WTC11 (cell line): ENCODE results near the gene ZMAT2. TPM values are rescaled to one million over a fixed set of nuclear protein-coding genes. Genes with fewer than 3 reads are reported as not detected.

Source experiments
- CDX4 ChIP-seq: fragments of 250-450 bp; sonication (Bioruptor Pico); IDR thresholded peaks from 2 replicates; pipeline ENCODE4 v1.9.0; 2021; ENCODE audit warnings: moderate library complexity, mild to moderate bottlenecking, inconsistent platforms, borderline replicate concordance
- CREB1 ChIP-seq: sonication (generic); formaldehyde crosslinking; IDR thresholded peaks from 2 replicates; pipeline ENCODE4 v1.8.0; 2023; ENCODE audit warnings: mild to moderate bottlenecking, missing genetic modification reagents
- CREM ChIP-seq: sonication (generic); formaldehyde crosslinking; IDR thresholded peaks from 2 replicates; pipeline ENCODE4 v1.8.1; 2022; ENCODE audit warnings: mild to moderate bottlenecking, missing genetic modification reagents, moderate library complexity
- CTCF ChIP-seq: fragments of 200-600 bp; IDR thresholded peaks from 2 replicates; pipeline ENCODE4 v1.8.0; 2022; ENCODE audit warnings: antibody characterized with exemption
- E2F4 ChIP-seq: sonication (generic); formaldehyde crosslinking; IDR thresholded peaks from 2 replicates; pipeline ENCODE4 v1.8.1; 2022; ENCODE audit warnings: low read depth, mild to moderate bottlenecking, moderate library complexity, missing genetic modification reagents, borderline replicate concordance
- E2F5 ChIP-seq: sonication (generic); formaldehyde crosslinking; IDR thresholded peaks from 2 replicates; pipeline ENCODE4 v1.8.1; 2022; ENCODE audit warnings: mild to moderate bottlenecking, moderate library complexity, missing genetic modification reagents
- EMX1 ChIP-seq: fragments of 250-450 bp; sonication (Bioruptor Pico); IDR thresholded peaks from 2 replicates; pipeline ENCODE4 v1.8.0; 2021; ENCODE audit warnings: mild to moderate bottlenecking
- ETV6 ChIP-seq: sonication (generic); formaldehyde crosslinking; IDR thresholded peaks from 2 replicates; pipeline ENCODE4 v1.8.1; 2022; ENCODE audit warnings: mild to moderate bottlenecking, missing genetic modification reagents
- FOXJ3 ChIP-seq: sonication (generic); formaldehyde crosslinking; IDR thresholded peaks from 2 replicates; pipeline ENCODE4 v1.9.0; 2021; ENCODE audit warnings: missing genetic modification reagents, mild to moderate bottlenecking, borderline replicate concordance
- FOXK1 ChIP-seq: sonication (generic); formaldehyde crosslinking; IDR thresholded peaks from 2 replicates; pipeline ENCODE4 v1.8.0; 2022; ENCODE audit warnings: mild to moderate bottlenecking, moderate library complexity, missing genetic modification reagents
- FOXP1 ChIP-seq: sonication (generic); formaldehyde crosslinking; IDR thresholded peaks from 2 replicates; pipeline ENCODE4 v1.8.0; 2022; ENCODE audit warnings: missing genetic modification reagents, mild to moderate bottlenecking, moderate library complexity, borderline replicate concordance
- GTF2I ChIP-seq: fragments of 250-450 bp; sonication (Bioruptor Pico); conservative IDR thresholded peaks from 2 replicates; pipeline ENCODE4 v1.4.0; 2021; ENCODE audit warnings: mild to moderate bottlenecking
- HMGA2 ChIP-seq: fragments of 250-450 bp; sonication (Bioruptor Pico); IDR thresholded peaks from 2 replicates; pipeline ENCODE4 v1.4.0; 2021; ENCODE audit warnings: mild to moderate bottlenecking, moderate library complexity
- HMGXB4 ChIP-seq: sonication (generic); formaldehyde crosslinking; IDR thresholded peaks from 2 replicates; pipeline ENCODE4 v1.8.1; 2023; ENCODE audit warnings: mild to moderate bottlenecking, moderate library complexity, missing genetic modification reagents
- JUN ChIP-seq: sonication (generic); formaldehyde crosslinking; IDR thresholded peaks from 2 replicates; pipeline ENCODE4 v1.8.0; 2023; ENCODE audit warnings: mild to moderate bottlenecking, missing genetic modification reagents
- MXD4 ChIP-seq: fragments of 250-450 bp; sonication (Bioruptor Pico); IDR thresholded peaks from 2 replicates; pipeline ENCODE4 v1.8.0; 2021; ENCODE audit warnings: mild to moderate bottlenecking, moderate library complexity, borderline replicate concordance
- NFATC4 ChIP-seq: fragments of 250-450 bp; sonication (Bioruptor Pico); IDR thresholded peaks from 2 replicates; pipeline ENCODE4 v1.9.0; 2021; ENCODE audit warnings: mild to moderate bottlenecking
- NFE2L1 ChIP-seq: sonication (generic); formaldehyde crosslinking; IDR thresholded peaks from 2 replicates; pipeline ENCODE4 v1.8.1; 2023; ENCODE audit warnings: missing genetic modification reagents
- NFYB ChIP-seq: sonication (generic); formaldehyde crosslinking; conservative IDR thresholded peaks from 2 replicates; pipeline ENCODE4 v1.8.0; 2022; ENCODE audit warnings: low read depth, missing genetic modification reagents
- NR3C1 ChIP-seq: sonication (generic); formaldehyde crosslinking; conservative IDR thresholded peaks from 2 replicates; pipeline ENCODE4 v1.8.1; 2023; ENCODE audit warnings: low read depth, mild to moderate bottlenecking, missing genetic modification reagents
- PREB ChIP-seq: sonication (generic); formaldehyde crosslinking; IDR thresholded peaks from 2 replicates; pipeline ENCODE4 v1.8.1; 2022; ENCODE audit warnings: mild to moderate bottlenecking, missing genetic modification reagents, moderate library complexity, borderline replicate concordance
- PRRX2 ChIP-seq: fragments of 250-450 bp; sonication (Bioruptor Pico); IDR thresholded peaks from 2 replicates; pipeline ENCODE4 v1.8.0; 2021; ENCODE audit warnings: mild to moderate bottlenecking
- TP53 ChIP-seq: sonication (generic); formaldehyde crosslinking; IDR thresholded peaks from 2 replicates; pipeline ENCODE4 v1.8.1; 2023; ENCODE audit warnings: mild to moderate bottlenecking, missing genetic modification reagents
- ZNF138 ChIP-seq: sonication (generic); formaldehyde crosslinking; conservative IDR thresholded peaks from 2 replicates; pipeline ENCODE4 v1.8.1; 2022; ENCODE audit warnings: mild to moderate bottlenecking, moderate library complexity, missing genetic modification reagents
- ZNF281 ChIP-seq: sonication (generic); formaldehyde crosslinking; IDR thresholded peaks from 2 replicates; pipeline ENCODE4 v1.8.0; 2023; ENCODE audit warnings: mild to moderate bottlenecking, missing genetic modification reagents
- ZNF396 ChIP-seq: fragments of 250-450 bp; sonication (Bioruptor Pico); IDR thresholded peaks from 2 replicates; pipeline ENCODE4 v1.8.0; 2021; ENCODE audit warnings: mild to moderate bottlenecking, moderate library complexity, borderline replicate concordance
- ZNF416 ChIP-seq: fragments of 250-450 bp; sonication (Bioruptor Pico); IDR thresholded peaks from 2 replicates; pipeline ENCODE4 v1.9.0; 2021; ENCODE audit warnings: mild to moderate bottlenecking, inconsistent platforms
- ZNF423 ChIP-seq: fragments of 250-450 bp; sonication (Bioruptor Pico); IDR thresholded peaks from 2 replicates; pipeline ENCODE4 v2.1.2; 2022; ENCODE audit warnings: mild to moderate bottlenecking, moderate library complexity
- ZNF512 ChIP-seq: sonication (generic); formaldehyde crosslinking; IDR thresholded peaks from 2 replicates; pipeline ENCODE4 v1.8.1; 2022; ENCODE audit warnings: missing genetic modification reagents, borderline replicate concordance
- total RNA-seq: library from RNA; stranded (reverse); gene quantifications from 3 replicates; pipeline ENCODE4 v1.2.3, GENCODE V29; 2021

ZMAT2 gene
- total RNA-seq, 1 experiment from 2014 or later, result 57.2 TPM

GRCh38 chr5:140664359-140665119 is 35.7 kb upstream of the ZMAT2 start, which contains the start of gene WDR55 (continued):
- TF ChIP-seq CTCF (no peak), NFE2L1 (CRISPR knock-in tag) (no peak), FOXP1 (CRISPR knock-in tag) (no peak), EMX1 (CRISPR knock-in tag) (no peak), NR3C1 (no peak), PREB (CRISPR knock-in tag) (no peak), E2F4 (no peak), E2F5 (CRISPR knock-in tag) (no peak), ZNF512 (CRISPR knock-in tag) (no peak), FOXJ3 (CRISPR knock-in tag) (no peak), CREM (peak; percentile 56), GTF2I (no peak), FOXK1 (CRISPR knock-in tag) (peak; percentile 48), NFYB (CRISPR knock-in tag) (no peak), CREB1 (0 out of 2 replicates have a peak, but pooled peaks have one; percentile 3), HMGXB4 (CRISPR knock-in tag) (peak; percentile 21; the same call in 1 of the 2 replicates), ETV6 (CRISPR knock-in tag) (peak; percentile 98), ZNF281 (no peak), HMGA2 (no peak), ZNF138 (CRISPR knock-in tag) (no peak), MXD4 (CRISPR knock-in tag) (no peak), NFATC4 (CRISPR knock-in tag) (no peak), ZNF423 (CRISPR knock-in tag) (no peak), ZNF396 (CRISPR knock-in tag) (no peak), PRRX2 (CRISPR knock-in tag) (no peak), JUN (CRISPR knock-in tag) (peak; percentile 19; the same call in 1 of the 2 replicates), TP53 (CRISPR knock-in tag) (no peak), CDX4 (CRISPR knock-in tag) (no peak), ZNF416 (CRISPR knock-in tag) (no peak)
